Measurements from ENCODE around the gene TMTC4.
"Not testable (repeated sequence)": the region's sequence is repeated elsewhere in the genome, so short reads cannot be mapped to it uniquely, and the experiment has no call there.

Gene TMTC4

GRCh38 chr13:100630555-100630954 is 44.0 kb downstream of the TMTC4 start:
- H3K4me3 ChIP-seq (ENCODE audit: low read depth, low read length) = no peak overlapping the region
- TF ChIP-seq CTCF (IDR thresholded peaks at IDR 0.05; ENCODE audit: low read depth, low read length) = no peak

GRCh38 chr13:100627120-100627519 is 47.5 kb downstream of the TMTC4 start:
- H3K4me3 ChIP-seq (ENCODE audit: low read depth, low read length) = no peak overlapping the region
- TF ChIP-seq CTCF (IDR thresholded peaks at IDR 0.05; ENCODE audit: low read depth, low read length) = no peak

GRCh38 chr13:100625447-100625846 is 49.1 kb downstream of the TMTC4 start:
- no peak for TF ChIP-seq CTCF (IDR thresholded peaks at IDR 0.05; ENCODE audit: low read depth, low read length)
- H3K4me3 ChIP-seq (ENCODE audit: low read depth, low read length) = no peak overlapping the region

- no peak for TF ChIP-seq CTCF (IDR thresholded peaks at IDR 0.05; ENCODE audit: low read depth, low read length)
- no peak overlapping the region for H3K4me3 ChIP-seq (ENCODE audit: low read depth, low read length)
Measured at GRCh38 chr13:100620792-100621191, 53.8 kb downstream of the TMTC4 start.

- TF ChIP-seq CTCF (IDR thresholded peaks at IDR 0.05; ENCODE audit: low read depth, low read length) = no peak
- no peak overlapping the region for H3K4me3 ChIP-seq (ENCODE audit: low read depth, low read length)
Measured at GRCh38 chr13:100619940-100620339, 54.7 kb downstream of the TMTC4 start.

GRCh38 chr13:100618897-100619296 is 55.7 kb downstream of the TMTC4 start:
- H3K4me3 ChIP-seq (ENCODE audit: low read depth, low read length) = not testable (repeated sequence)

GRCh38 chr13:100613031-100613430 is 61.6 kb downstream of the TMTC4 start:
- no peak for TF ChIP-seq CTCF (IDR thresholded peaks at IDR 0.05; ENCODE audit: low read depth, low read length)
- no peak overlapping the region for H3K4me3 ChIP-seq (ENCODE audit: low read depth, low read length)

- H3K4me3 ChIP-seq (ENCODE audit: low read depth, low read length) = no peak overlapping the region
- no peak for TF ChIP-seq CTCF (IDR thresholded peaks at IDR 0.05; ENCODE audit: low read depth, low read length)
Measured at GRCh38 chr13:100611678-100612492, 62.7 kb downstream of the TMTC4 start.

Data from WI38 (cell line).